Measurements from ENCODE around the gene HBM.
"Not testable (repeated sequence)": the region's sequence is repeated elsewhere in the genome, so short reads cannot be mapped to it uniquely, and the experiment has no call there.

HBM gene
- 0 reads per million in 2 donors for total RNA-seq

GRCh38 chr16:165539-166374 lies at the start of gene HBM:
HBM (plus strand) TSS chr16:165978; CDS start chr16:165998, 20 bp downstream.
- DNase-seq = no peak

GRCh38 chr16:116015-116414 lies 49.8 kb upstream of the HBM start:
- no peak for DNase-seq

DNA sequence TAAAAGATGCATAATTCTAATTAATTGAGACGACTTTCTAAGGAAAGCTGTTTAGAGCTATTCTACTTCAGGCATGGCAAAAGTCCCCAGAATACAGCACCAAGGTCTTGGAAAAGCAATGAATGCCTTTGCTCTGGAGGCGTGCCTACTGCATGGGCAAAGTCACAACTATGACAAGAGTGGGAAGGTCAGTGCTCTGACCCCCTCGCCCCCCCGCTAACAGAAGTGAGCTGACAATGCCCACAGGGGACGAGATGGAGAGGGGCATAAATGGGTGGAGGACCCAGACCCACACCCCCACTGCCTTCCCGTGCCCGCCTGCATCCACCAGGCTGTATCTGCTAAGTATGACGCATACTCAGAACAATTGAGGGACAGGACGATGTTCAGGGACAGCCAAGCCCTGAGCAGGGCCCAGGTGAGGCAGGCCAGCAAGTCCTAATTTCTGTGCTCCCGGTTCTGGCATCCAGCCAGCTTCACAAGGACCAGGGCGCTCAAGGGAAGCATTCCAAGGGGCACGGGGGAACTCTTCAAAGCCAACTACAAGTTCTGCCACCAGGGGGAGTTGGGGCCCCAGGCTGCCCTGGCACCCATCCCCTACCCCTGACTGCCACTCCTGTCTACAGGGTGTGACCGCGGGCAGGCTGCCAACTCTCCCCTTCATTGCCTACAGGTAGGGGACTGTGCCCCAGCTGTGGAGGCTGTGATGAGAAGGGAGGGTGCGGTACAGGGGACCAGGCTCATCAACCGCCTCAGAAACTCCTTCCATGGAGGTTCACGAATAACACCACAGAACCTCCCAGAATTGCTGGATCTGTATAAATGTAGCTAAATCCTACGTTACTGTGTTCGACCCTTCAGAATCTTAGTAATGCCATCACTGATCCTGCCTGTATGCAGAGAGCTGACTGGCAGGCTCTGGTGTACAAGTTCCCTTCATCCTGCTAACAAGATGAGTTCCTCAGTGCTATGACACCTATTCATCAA lies 48.1 kb upstream of the HBM start:
- DNase-seq = no peak

- DNase-seq = no peak
These were observed 46.9 kb upstream of the HBM start for GRCh38 chr16:118857-119256.

DNA sequence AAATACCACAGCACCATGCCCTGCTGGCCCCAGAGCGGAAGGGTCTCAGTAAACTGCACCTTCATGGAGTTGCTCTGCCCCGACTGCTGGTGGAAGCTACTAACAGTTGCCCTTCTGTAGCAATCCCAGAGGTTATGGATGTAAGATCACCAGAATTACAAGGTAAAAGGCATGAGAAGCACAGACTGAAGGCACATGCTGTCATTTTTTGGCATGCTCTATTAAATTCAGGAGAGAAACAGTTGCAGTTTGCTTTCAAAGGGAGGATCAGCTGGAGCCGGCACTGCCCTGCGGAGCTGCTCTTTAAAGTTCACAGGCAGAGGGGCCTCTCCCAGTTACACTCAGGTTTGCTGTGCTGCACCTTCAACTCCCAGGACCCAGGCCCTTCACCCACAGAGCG lies 46.5 kb upstream of the HBM start:
- DNase-seq = no peak

DNA sequence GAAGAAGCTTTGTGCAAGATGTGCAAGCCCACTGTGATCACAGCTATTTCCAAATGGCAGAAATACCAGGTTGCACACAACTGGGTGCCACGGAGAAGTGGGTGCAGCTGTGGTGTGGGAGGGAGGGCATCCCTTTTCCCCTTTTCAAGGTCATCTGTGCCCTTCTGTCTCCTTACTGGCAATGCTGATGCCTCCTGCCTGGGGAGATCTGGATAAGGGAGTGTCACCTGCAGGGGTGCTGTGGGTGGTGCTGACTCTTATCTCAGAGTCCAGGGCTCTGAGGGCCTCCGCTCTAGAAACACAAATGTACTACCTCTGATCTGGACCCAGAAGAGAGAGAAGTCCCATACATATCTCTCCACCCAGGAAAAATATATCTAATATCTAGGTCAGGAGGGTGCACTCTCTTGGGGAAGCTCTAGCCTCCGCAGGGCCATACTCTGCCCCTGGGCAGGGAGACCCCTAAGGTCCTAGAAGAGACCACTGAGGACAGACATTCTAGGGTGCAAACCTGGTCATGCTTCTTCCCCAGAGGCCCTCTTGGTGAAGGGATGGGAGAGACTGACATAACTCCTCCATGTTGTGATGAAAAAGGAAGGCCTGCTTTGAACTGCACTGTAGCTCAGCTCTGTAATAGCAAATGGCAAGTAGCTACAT lies 45.8 kb upstream of the HBM start:
- no peak for DNase-seq

GRCh38 chr16:120756-121155 lies 45.0 kb upstream of the HBM start:
- no peak for DNase-seq

- DNase-seq = no peak
These were observed 43.4 kb upstream of the HBM start for GRCh38 chr16:122361-122760.

DNA sequence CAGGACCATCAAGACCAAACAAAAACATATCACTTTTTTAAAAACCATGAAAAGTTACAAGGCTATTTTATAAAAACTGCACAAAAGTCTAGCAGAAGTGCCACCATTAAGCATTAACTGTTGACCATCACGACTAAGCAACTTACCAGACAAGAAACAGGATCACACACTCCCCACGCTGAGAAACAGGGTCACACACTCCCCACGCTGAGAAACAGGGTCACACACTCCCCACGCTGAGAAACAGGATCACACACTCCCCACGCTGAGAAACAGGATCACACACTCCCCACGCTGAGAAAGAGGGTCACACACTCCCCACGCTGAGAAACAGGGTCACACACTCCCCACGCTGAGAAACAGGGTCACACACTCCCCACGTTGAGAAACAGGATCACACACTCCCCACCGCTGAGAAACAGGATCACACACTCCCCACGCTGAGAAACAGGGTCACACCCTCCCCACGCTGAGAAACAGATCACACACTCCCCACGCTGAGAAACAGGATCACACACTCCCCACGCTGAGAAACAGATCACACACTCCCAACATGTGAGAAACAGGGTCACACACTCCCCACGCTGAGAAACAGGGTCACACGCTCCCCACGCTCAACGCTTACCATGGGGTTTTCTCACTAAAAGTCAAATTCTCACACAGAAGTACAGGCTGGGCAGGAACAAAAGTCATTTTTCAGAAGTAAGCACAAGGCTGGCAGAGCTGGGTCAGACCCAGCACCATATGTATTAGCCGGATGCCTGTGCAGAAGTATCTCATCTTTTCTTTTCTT lies 42.0 kb upstream of the HBM start:
- DNase-seq = not testable (repeated sequence)

- DNase-seq = no peak
These were observed 40.8 kb upstream of the HBM start for GRCh38 chr16:125011-125410.

DNA sequence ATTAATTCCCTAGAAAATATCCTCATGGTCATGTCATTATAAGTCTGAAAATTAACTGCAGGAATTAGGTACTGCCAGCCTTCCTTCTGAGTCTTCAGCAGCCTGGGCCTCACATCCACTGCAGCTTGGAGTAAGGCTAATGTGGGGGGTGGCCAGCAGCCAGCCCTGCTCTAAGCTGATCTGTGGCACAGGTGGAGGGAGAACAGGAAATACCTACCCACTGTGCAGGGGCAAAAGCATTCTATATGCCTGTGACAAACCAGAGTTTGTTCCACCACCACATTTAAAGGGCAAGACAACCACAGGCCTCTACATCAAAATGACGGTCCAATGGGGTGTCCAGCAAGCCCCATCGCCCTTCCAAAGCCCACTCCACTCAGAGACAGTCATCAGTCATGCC lies 36.7 kb upstream of the HBM start:
- DNase-seq = no peak

GRCh38 chr16:130533-131173 lies 35.1 kb upstream of the HBM start:
- no peak for DNase-seq

DNA sequence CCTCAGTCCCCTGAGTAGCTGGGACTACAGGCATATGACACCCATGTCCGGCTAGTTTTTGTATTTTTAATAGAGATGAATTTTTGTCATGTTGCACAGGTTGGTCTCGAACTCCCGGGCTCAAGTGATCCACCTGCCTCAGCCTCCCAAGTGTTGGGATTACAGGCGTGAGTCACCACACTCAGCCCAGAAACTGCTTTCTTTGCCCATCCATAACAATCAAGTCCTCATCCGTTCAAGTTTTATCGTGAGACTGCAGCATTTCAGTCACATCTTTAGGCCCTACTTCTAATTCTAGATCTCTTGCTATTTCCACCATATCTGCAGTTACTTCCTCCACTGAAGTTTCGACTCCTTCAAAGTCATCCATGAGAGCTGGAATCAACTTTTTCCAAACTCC lies 33.7 kb upstream of the HBM start:
- no peak for DNase-seq

DNA sequence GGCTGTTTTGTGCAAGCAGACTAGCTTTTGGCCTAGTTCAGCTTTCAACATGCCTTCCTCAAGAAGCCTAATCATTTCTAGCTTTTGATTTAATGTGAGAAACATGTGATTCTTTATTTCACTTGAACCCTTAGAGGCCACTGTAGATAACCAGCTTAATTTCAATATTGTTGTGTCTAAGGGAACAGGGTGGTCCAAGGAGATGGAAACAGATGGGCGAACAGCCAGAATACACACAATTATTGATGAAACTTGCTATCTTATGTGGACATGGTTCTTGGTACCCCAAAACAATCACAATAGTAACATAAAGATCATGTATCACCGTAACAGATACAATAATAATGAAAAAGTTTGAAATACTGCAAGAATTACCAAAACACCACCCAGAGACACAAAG lies 32.1 kb upstream of the HBM start:
- no peak for DNase-seq

GRCh38 chr16:138049-138417 lies 27.7 kb upstream of the HBM start:
- no peak for DNase-seq

DNA sequence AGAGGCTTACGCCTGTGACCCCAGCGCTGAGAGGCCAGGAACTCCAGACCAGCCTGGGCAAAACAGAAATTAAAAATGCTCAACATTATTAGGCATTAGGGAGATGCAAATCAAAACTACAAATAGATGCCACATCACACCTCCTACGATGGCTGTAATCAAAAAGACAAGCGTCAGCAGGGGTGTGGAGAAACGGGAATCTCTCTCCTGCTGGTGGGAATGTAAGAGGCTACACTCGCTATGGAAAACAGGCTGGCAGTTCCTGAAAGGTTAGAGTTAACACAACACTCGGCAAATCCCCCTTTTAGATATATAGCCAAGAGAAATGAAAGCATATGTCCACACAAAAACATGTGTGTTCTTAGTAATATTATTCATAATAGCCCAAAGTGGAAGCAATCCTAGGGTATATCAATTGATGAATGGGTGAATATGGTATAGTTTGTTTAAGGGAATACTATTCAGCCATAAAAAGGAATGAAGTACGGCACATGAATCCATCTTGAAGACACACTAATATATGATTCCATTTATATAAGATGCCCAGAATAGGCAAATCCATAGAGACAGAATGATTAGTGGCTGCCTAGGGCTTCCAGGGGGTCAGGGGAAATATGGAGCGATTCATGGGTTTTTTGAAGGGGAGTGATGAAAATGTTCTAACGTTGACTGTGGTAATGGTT lies 25.5 kb upstream of the HBM start:
- no peak for DNase-seq

- no peak for DNase-seq
These were observed 23.3 kb upstream of the HBM start for GRCh38 chr16:142405-142967.

DNA sequence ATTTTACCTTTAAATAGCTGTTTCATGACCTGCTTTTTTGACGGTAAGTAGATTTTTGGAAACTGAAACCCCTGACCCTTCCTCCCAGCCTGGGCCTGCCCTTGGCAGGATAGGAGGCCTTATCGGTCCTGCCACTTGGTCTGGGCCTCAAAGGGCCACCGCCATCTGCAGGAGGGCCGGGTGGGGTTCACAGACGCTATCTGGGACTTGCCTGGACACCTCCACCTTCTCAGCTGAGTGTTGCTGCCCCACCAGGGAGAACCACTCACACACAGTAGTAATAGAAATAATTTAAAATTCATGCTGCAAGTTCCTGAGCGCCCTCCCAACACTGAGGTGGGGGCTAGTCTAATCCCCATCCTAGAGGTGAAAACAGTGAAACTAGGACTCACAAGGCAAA lies 22.7 kb upstream of the HBM start:
- no peak for DNase-seq

DNA sequence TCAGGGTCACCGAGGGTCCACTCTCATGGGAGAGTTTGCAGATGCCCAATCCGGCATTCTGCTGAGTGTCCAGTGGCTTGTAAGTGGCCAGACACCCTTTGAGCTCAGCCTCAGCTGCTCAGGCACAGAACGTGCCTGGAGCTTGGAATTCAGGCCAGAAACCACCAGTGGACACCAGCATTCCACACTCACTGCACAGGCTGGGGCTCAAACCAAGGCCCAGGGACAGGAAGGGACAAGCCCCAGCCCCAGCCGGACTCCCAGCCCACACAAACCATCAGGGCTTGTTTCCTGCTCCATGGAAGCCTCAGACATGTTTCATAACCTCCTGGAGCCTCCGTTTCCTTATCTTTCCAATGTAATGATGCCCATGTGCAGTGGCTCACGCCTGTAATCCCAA lies 22.3 kb upstream of the HBM start:
- DNase-seq = no peak

DNA sequence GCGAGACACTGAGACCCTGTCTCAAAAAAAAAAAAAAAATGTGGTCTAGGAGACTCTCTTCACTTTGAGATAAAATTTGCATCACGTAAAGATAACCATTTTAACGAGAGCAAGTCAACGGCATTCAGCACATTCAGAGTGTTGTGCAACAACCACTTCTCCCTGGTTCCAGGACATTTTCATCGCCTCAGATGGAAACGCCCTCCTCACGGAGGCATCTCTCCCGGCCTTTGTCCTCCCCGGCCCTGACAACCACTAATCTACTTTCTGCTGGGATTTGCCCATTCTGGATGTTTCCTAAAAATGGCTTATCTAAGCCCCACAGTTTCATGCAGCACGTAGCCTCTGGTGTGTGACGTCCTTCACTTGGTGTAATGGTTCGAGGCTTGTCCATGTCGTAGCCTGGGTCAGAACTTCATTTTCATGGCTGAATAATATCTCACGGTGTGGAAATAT lies 21.0 kb upstream of the HBM start:
- DNase-seq = no peak

GRCh38 chr16:146646-147045 lies 19.1 kb upstream of the HBM start:
- no peak for DNase-seq
